HL-60 (cell line): ENCODE data around the gene SRPK2.
"Not testable (repeated sequence)": the region's sequence is repeated elsewhere in the genome, so short reads cannot be mapped to it uniquely, and the experiment has no call there.

ENCODE experiments used
- DNase-seq, 2 experiments: peaks; one replicate each; pipeline ENCODE4 v3.0.0-alpha.2; 2010 to 2020; ENCODE audit warnings: low read depth in 1 of 2, low spot score in 1 of 2
- H3K27ac ChIP-seq: fragments of 250-450 bp; sonication (Bioruptor Pico); replicated peaks from 2 replicates; pipeline ENCODE4 v1.5.1; 2020; ENCODE audit warnings: mild to moderate bottlenecking, moderate library complexity
- H3K27me3 ChIP-seq: fragments of 250-450 bp; sonication (Bioruptor Pico); 2 replicates; pipeline ENCODE4 v1.5.1; 2021; ENCODE audit warnings: mild to moderate bottlenecking, moderate library complexity; ENCODE audit not compliant: insufficient read depth, poor library complexity, severe bottlenecking
- H3K4me3 ChIP-seq: replicated peaks from 2 replicates; pipeline ENCODE4 v1.5.1; 2011; ENCODE audit warnings: mild to moderate bottlenecking, control low read depth, low read length; ENCODE audit not compliant: insufficient read depth
- GABPA ChIP-seq: IDR thresholded peaks from 2 replicates; pipeline ENCODE4 v1.6.1; 2012; ENCODE audit warnings: low read depth
- POLR2AphosphoS5 ChIP-seq: IDR thresholded peaks from 2 replicates; pipeline ENCODE4 v1.6.1; 2012; ENCODE audit warnings: low read depth
- SPI1 ChIP-seq: IDR thresholded peaks from 2 replicates; pipeline ENCODE4 v1.6.1; 2012; ENCODE audit warnings: low read depth, mild to moderate bottlenecking, borderline replicate concordance
- TF ChIP-seq, protein P1 (sequence below): IDR thresholded peaks from 2 replicates; pipeline ENCODE4 v1.6.1; 2012; ENCODE audit warnings: low read depth; ENCODE audit not compliant: insufficient replicate concordance
- TF ChIP-seq, protein P2 (sequence below): IDR thresholded peaks from one replicate; pipeline ENCODE4 v1.5.1; 2011; ENCODE audit warnings: low read length, control low read depth, inconsistent platforms; ENCODE audit not compliant: insufficient read depth

SRPK2 gene

DNA sequence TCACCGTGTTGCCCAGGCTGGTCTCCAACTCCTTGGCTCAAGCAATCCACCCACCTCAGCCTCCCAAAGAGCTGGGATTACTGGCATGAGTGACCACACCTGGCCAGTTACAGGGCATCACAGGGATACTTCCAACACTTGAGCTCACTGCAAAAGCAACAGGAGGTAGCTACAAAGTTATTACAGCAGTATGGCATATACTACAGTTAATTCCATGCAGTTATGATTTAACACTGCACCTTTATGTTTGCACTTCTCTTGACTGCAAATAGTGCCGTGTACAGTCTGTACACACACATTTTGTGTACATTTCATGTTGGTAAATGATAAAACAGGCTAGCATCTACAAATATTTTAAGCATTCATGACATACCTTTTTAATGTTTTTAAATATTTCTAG, 21.3 kb downstream of the SRPK2 start:
- DNase-seq, result no peak
- no peak for TF ChIP-seq SPI1
- TF ChIP-seq, protein P1, sequence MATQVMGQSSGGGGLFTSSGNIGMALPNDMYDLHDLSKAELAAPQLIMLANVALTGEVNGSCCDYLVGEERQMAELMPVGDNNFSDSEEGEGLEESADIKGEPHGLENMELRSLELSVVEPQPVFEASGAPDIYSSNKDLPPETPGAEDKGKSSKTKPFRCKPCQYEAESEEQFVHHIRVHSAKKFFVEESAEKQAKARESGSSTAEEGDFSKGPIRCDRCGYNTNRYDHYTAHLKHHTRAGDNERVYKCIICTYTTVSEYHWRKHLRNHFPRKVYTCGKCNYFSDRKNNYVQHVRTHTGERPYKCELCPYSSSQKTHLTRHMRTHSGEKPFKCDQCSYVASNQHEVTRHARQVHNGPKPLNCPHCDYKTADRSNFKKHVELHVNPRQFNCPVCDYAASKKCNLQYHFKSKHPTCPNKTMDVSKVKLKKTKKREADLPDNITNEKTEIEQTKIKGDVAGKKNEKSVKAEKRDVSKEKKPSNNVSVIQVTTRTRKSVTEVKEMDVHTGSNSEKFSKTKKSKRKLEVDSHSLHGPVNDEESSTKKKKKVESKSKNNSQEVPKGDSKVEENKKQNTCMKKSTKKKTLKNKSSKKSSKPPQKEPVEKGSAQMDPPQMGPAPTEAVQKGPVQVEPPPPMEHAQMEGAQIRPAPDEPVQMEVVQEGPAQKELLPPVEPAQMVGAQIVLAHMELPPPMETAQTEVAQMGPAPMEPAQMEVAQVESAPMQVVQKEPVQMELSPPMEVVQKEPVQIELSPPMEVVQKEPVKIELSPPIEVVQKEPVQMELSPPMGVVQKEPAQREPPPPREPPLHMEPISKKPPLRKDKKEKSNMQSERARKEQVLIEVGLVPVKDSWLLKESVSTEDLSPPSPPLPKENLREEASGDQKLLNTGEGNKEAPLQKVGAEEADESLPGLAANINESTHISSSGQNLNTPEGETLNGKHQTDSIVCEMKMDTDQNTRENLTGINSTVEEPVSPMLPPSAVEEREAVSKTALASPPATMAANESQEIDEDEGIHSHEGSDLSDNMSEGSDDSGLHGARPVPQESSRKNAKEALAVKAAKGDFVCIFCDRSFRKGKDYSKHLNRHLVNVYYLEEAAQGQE, result no peak
- TF ChIP-seq POLR2AphosphoS5, result no peak
- TF ChIP-seq GABPA, result no peak
- TF ChIP-seq, protein P2, sequence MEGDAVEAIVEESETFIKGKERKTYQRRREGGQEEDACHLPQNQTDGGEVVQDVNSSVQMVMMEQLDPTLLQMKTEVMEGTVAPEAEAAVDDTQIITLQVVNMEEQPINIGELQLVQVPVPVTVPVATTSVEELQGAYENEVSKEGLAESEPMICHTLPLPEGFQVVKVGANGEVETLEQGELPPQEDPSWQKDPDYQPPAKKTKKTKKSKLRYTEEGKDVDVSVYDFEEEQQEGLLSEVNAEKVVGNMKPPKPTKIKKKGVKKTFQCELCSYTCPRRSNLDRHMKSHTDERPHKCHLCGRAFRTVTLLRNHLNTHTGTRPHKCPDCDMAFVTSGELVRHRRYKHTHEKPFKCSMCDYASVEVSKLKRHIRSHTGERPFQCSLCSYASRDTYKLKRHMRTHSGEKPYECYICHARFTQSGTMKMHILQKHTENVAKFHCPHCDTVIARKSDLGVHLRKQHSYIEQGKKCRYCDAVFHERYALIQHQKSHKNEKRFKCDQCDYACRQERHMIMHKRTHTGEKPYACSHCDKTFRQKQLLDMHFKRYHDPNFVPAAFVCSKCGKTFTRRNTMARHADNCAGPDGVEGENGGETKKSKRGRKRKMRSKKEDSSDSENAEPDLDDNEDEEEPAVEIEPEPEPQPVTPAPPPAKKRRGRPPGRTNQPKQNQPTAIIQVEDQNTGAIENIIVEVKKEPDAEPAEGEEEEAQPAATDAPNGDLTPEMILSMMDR, result no peak
- H3K27me3 ChIP-seq, result no peaks in the 10 kb centered on the region
- no peak overlapping the region for H3K27ac ChIP-seq
- H3K4me3 ChIP-seq, result no peak overlapping the region

- no peak for DNase-seq
- H3K27ac ChIP-seq, result no peak overlapping the region
Measured at GRCh38 chr7:105365541-105366534, 22.9 kb downstream of the SRPK2 start.

GRCh38 chr7:105364684-105365083, 24.0 kb downstream of the SRPK2 start:
- no peak overlapping the region for H3K4me3 ChIP-seq
- no peaks in the 10 kb centered on the region for H3K27me3 ChIP-seq
- no peak for TF ChIP-seq SPI1
- no peak for TF ChIP-seq POLR2AphosphoS5
- TF ChIP-seq, protein P1, result no peak
- TF ChIP-seq, protein P2, result no peak
- TF ChIP-seq GABPA, result no peak
- no peak for DNase-seq
- no peak overlapping the region for H3K27ac ChIP-seq

More at GRCh38 chr7:105365541-105366534, 22.9 kb downstream of the SRPK2 start:
- H3K27me3 ChIP-seq, result no peaks in the 10 kb centered on the region
- H3K4me3 ChIP-seq, result no peak overlapping the region
- no peak for TF ChIP-seq POLR2AphosphoS5
- TF ChIP-seq, protein P2, result no peak
- no peak for TF ChIP-seq GABPA
- no peak for TF ChIP-seq SPI1
- TF ChIP-seq, protein P1, result no peak

- DNase-seq, H3K27ac ChIP-seq, H3K27me3 ChIP-seq, H3K4me3 ChIP-seq: not testable (repeated sequence)
Measured at GRCh38 chr7:105363657-105364056, 25.1 kb downstream of the SRPK2 start.

DNA sequence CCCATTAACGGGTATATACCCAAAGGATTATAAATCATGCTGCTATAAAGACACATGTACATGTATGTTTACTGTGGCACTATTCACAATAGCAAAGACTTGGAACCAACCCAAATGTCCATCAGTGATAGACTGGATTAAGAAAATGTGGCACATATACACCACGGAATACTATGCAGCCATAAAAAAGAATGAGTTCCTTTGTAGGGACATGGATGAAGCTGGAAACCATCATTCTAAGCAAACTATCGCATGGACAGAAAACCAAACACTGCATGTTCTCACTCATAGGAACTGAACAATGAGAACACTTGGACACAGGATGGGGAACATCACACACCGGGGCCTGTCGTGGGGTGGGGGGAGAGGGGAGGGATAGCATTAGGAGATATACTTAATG, 26.0 kb downstream of the SRPK2 start:
- H3K27me3 ChIP-seq, H3K4me3 ChIP-seq, H3K27ac ChIP-seq, DNase-seq: not testable (repeated sequence)
